Measurements from ENCODE around the gene ARFIP2. TPM values are rescaled to one million over a fixed set of nuclear protein-coding genes. Genes with fewer than 3 reads are reported as not detected.

The ARFIP2 gene
- total RNA-seq, 1 experiment from 2014 or later: 49.5 TPM

GRCh38 chr11:6455070-6455469 is 26.1 kb downstream of the ARFIP2 start:
- no peaks in the 10 kb centered on the region for H3F3A ChIP-seq (ENCODE audit: insufficient read depth, low read depth)
- peaks cover 5% of the 10 kb centered on the region; the same call in 1 of the 2 replicates for H3K4me1 ChIP-seq (replicated peaks; ENCODE audit: insufficient read depth)
- H3K9me3 ChIP-seq (ENCODE audit: insufficient read depth, low read depth): no peaks in the 10 kb centered on the region
- TF ChIP-seq CTCF (conservative IDR thresholded peaks at IDR 0.05) (no peak), EZH2 (IDR thresholded peaks at IDR 0.05; ENCODE audit: low read depth) (no peak)
- no peak overlapping the region for H3K27ac ChIP-seq
- H2AFZ ChIP-seq: no peak overlapping the region
- ChIA-PET POLR2A (ENCODE audit: unreplicated experiment) (no interaction called here), CTCF (no interaction called here)
- H4K20me1 ChIP-seq (ENCODE audit: insufficient read depth): no peaks in the 10 kb centered on the region
- intact Hi-C loops (cut with micrococcal nuclease; ENCODE audit: unreplicated experiment): no loop called here
- no peak overlapping the region for H3K4me3 ChIP-seq
- no peaks in the 10 kb centered on the region for H3K27me3 ChIP-seq (ENCODE audit: insufficient read depth, low read depth)
- no TSS peak for BruUV-seq (replicated peaks)
- H3K4me2 ChIP-seq: no peak overlapping the region
- no peak for DNase-seq
- no peaks in the 10 kb centered on the region for H3K9me2 ChIP-seq (ENCODE audit: insufficient read depth)
- no peaks in the 10 kb centered on the region for H3K79me2 ChIP-seq (ENCODE audit: low read depth)
- no peaks in the 10 kb centered on the region for H3K36me3 ChIP-seq (ENCODE audit: low read depth)

GRCh38 chr11:6453152-6453551 is 28.0 kb downstream of the ARFIP2 start:
- H3K36me3 ChIP-seq (ENCODE audit: low read depth): no peaks in the 10 kb centered on the region
- H3K4me2 ChIP-seq: no peak overlapping the region
- ChIA-PET CTCF (interaction anchor here (0.7 to 1.1 kb wide), 2 partner anchors 9 to 74 kb away, joined by 5 read pairs; no protein-coding TSS in a partner anchor), POLR2A (ENCODE audit: unreplicated experiment) (no interaction called here)
- TF ChIP-seq CTCF (conservative IDR thresholded peaks at IDR 0.05) (no peak), EZH2 (IDR thresholded peaks at IDR 0.05; ENCODE audit: low read depth) (no peak)
- no peak overlapping the region for H2AFZ ChIP-seq
- no peaks in the 10 kb centered on the region for H3K9me3 ChIP-seq (ENCODE audit: insufficient read depth, low read depth)
- intact Hi-C loops (cut with micrococcal nuclease; ENCODE audit: unreplicated experiment): no loop called here
- no peaks in the 10 kb centered on the region for H3K9me2 ChIP-seq (ENCODE audit: insufficient read depth)
- no peaks in the 10 kb centered on the region for H3K79me2 ChIP-seq (ENCODE audit: low read depth)
- no peaks in the 10 kb centered on the region for H3K27me3 ChIP-seq (ENCODE audit: insufficient read depth, low read depth)
- no TSS peak for BruUV-seq (replicated peaks)
- no peaks in the 10 kb centered on the region for H3K4me1 ChIP-seq (replicated peaks; ENCODE audit: insufficient read depth)
- DNase-seq: no peak
- H3K27ac ChIP-seq: no peak overlapping the region
- no peaks in the 10 kb centered on the region for H3F3A ChIP-seq (ENCODE audit: insufficient read depth, low read depth)
- H4K20me1 ChIP-seq (ENCODE audit: insufficient read depth): no peaks in the 10 kb centered on the region
- H3K4me3 ChIP-seq: no peak overlapping the region

- H4K20me1 ChIP-seq (ENCODE audit: insufficient read depth): no peaks in the 10 kb centered on the region
- no peaks in the 10 kb centered on the region for H3K4me1 ChIP-seq (replicated peaks; ENCODE audit: insufficient read depth)
- H3K4me2 ChIP-seq: no peak overlapping the region
- no peaks in the 10 kb centered on the region for H3K36me3 ChIP-seq (ENCODE audit: low read depth)
- no peaks in the 10 kb centered on the region for H3K27me3 ChIP-seq (ENCODE audit: insufficient read depth, low read depth)
- H3F3A ChIP-seq (ENCODE audit: insufficient read depth, low read depth): no peaks in the 10 kb centered on the region
- no peaks in the 10 kb centered on the region for H3K9me3 ChIP-seq (ENCODE audit: insufficient read depth, low read depth)
- intact Hi-C loops (cut with micrococcal nuclease; ENCODE audit: unreplicated experiment): no loop called here
- TF ChIP-seq CTCF (conservative IDR thresholded peaks at IDR 0.05) (no peak), EZH2 (IDR thresholded peaks at IDR 0.05; ENCODE audit: low read depth) (no peak)
- no TSS peak for BruUV-seq (replicated peaks)
- POLR2A ChIA-PET (ENCODE audit: unreplicated experiment): no interaction called here
- no peak overlapping the region for H3K4me3 ChIP-seq
- CTCF ChIA-PET: interaction anchor here (0.7 kb wide), 1 partner anchor 73 kb away, joined by 5 read pairs; no protein-coding TSS in a partner anchor
- H3K9me2 ChIP-seq (ENCODE audit: insufficient read depth): no peaks in the 10 kb centered on the region
- H3K79me2 ChIP-seq (ENCODE audit: low read depth): no peaks in the 10 kb centered on the region
- no peak for DNase-seq
- H2AFZ ChIP-seq: no peak overlapping the region
- no peak overlapping the region for H3K27ac ChIP-seq
These were observed 28.9 kb downstream of the ARFIP2 start for GRCh38 chr11:6452219-6452618.

Measured in PC-9 (cell line).